Vagina (tissue), 2 donors: ENCODE measurements around the gene ZDBF2.

Experiments used
- CTCF ChIP-seq, 3 experiments: fragments of 450-650 bp in 2 of 3; fragments of 200-600 bp in 1 of 3; sonication (generic) in 1 of 3; IDR thresholded peaks; one replicate each; pipeline ENCODE4 v1.5.1; 2017 to 2019; ENCODE audit warnings: antibody characterized with exemption in 3 of 3, mild to moderate bottlenecking in 2 of 3, moderate library complexity in 2 of 3
- POLR2A ChIP-seq, 2 donors: fragments of 450-650 bp; IDR thresholded peaks; one replicate each; pipeline ENCODE4 v1.6.1; 2017; ENCODE audit warnings: antibody characterized with exemption in 2 of 2, mild to moderate bottlenecking in 2 of 2, moderate library complexity in 2 of 2
- POLR2AphosphoS5 ChIP-seq, 2 donors: sonication (generic); formaldehyde crosslinking; IDR thresholded peaks; one replicate each; pipeline ENCODE4 v1.9.0; 2017; ENCODE audit warnings: antibody characterized with exemption in 2 of 2, mild to moderate bottlenecking in 2 of 2, low read depth in 1 of 2; ENCODE audit not compliant: insufficient read depth in 1 of 2

GRCh38 chr2:206274434-206275311 is at the start of gene ZDBF2:
- TF ChIP-seq POLR2AphosphoS5 (IDR thresholded peaks at IDR 0.05; ENCODE audit: insufficient read depth in 1 of 2, low read depth in 1 of 2) (peak in 1 of 2 donors; percentile 68), CTCF (IDR thresholded peaks at IDR 0.05) (no peak), POLR2A (IDR thresholded peaks at IDR 0.05) (no peak)
